Thymus (tissue), 11 donors: ENCODE results near the gene TCEA3. TPM values are rescaled to one million over a fixed set of nuclear protein-coding genes. Genes with fewer than 3 reads are reported as not detected.
"Not testable (repeated sequence)": the region's sequence is repeated elsewhere in the genome, so short reads cannot be mapped to it uniquely, and the experiment has no call there.

ENCODE experiments used
- DNase-seq, 9 donors: peaks; one replicate each; pipeline ENCODE4 v3.0.0-alpha.2; 2013; ENCODE audit warnings: low spot score in 9 of 9, low read depth in 6 of 9, missing footprints in 1 of 9
- H3K27ac ChIP-seq, 2 donors: one replicate each; pipeline ENCODE4 v1.5.1; 2013; ENCODE audit warnings: control low read depth in 1 of 2, low read depth in 1 of 2, low read length in 1 of 2, mild to moderate bottlenecking in 1 of 2, moderate library complexity in 1 of 2
- H3K27me3 ChIP-seq, 2 donors: one replicate each; pipeline ENCODE4 v1.5.1; 2013; ENCODE audit warnings: low read length in 1 of 2; ENCODE audit not compliant: control insufficient read depth in 2 of 2, insufficient read depth in 1 of 2
- H3K36me3 ChIP-seq, 2 donors: one replicate each; pipeline ENCODE4 v1.5.1; 2013; ENCODE audit warnings: low read length in 1 of 2, mild to moderate bottlenecking in 1 of 2, moderate library complexity in 1 of 2; ENCODE audit not compliant: control insufficient read depth in 2 of 2, insufficient read depth in 2 of 2
- H3K4me1 ChIP-seq, 2 donors: one replicate each; pipeline ENCODE4 v1.5.1; 2013; ENCODE audit warnings: low read length in 2 of 2; ENCODE audit not compliant: control insufficient read depth in 2 of 2, insufficient read depth in 2 of 2
- H3K4me3 ChIP-seq, 2 donors: one replicate each; pipeline ENCODE4 v1.5.1; 2013; ENCODE audit warnings: low read length in 2 of 2, control low read depth in 1 of 2, mild to moderate bottlenecking in 1 of 2
- H3K9me3 ChIP-seq, 2 donors: one replicate each; pipeline ENCODE4 v1.5.1; 2013; ENCODE audit warnings: low read length in 1 of 2, mild to moderate bottlenecking in 1 of 2; ENCODE audit not compliant: control insufficient read depth in 2 of 2, insufficient read depth in 1 of 2
- WGBS: extraction: QIAGEN DNeasy Blood & Tissue Kit; methylation state at CpG from one replicate; pipeline ENCODE4 v1.1.7; 2013; 5-methylcytosine and 5-hydroxymethylcytosine counted together
- polyA plus RNA-seq: library from polyadenylated mRNA; stranded (reverse); fragments of 200-250 nt; gene quantifications from one replicate; pipeline ENCODE4 v1.2.3, GENCODE V29; 2013
- total RNA-seq: library from RNA; stranded (reverse); fragments of 120-200 nt; gene quantifications from one replicate; pipeline ENCODE4 v1.2.4, GENCODE V29; 2013
- donor health status: healthy.

Gene TCEA3
- total and polyA plus RNA-seq, 2 donors, result 3.0 to 5.5 TPM

DNA sequence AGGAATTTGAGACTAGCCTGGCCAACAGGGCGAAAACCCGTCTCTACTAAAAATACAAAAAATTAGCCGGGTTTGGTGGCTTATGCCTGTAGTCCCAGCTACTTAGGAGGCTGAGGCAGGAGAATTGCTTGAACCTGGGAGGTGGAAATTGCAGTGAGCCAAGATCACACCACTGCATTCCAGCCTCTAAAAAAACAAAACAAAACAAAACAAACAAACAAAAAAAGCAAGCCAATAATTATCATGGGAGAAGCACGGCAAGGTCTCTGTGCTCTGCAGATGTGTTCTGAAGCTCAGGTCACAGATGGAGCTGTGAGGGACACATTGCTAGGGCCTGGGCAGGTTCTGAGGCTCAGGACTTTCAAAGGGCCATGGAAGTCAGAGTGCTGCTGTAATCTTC lies 44.3 kb downstream of the TCEA3 start:
- H3K27ac ChIP-seq, DNase-seq, H3K36me3 ChIP-seq, H3K4me1 ChIP-seq, H3K27me3 ChIP-seq, H3K9me3 ChIP-seq, H3K4me3 ChIP-seq: not testable (repeated sequence)
- 84% methylated on average over 4 of the region's 4 CpGs for WGBS

DNA sequence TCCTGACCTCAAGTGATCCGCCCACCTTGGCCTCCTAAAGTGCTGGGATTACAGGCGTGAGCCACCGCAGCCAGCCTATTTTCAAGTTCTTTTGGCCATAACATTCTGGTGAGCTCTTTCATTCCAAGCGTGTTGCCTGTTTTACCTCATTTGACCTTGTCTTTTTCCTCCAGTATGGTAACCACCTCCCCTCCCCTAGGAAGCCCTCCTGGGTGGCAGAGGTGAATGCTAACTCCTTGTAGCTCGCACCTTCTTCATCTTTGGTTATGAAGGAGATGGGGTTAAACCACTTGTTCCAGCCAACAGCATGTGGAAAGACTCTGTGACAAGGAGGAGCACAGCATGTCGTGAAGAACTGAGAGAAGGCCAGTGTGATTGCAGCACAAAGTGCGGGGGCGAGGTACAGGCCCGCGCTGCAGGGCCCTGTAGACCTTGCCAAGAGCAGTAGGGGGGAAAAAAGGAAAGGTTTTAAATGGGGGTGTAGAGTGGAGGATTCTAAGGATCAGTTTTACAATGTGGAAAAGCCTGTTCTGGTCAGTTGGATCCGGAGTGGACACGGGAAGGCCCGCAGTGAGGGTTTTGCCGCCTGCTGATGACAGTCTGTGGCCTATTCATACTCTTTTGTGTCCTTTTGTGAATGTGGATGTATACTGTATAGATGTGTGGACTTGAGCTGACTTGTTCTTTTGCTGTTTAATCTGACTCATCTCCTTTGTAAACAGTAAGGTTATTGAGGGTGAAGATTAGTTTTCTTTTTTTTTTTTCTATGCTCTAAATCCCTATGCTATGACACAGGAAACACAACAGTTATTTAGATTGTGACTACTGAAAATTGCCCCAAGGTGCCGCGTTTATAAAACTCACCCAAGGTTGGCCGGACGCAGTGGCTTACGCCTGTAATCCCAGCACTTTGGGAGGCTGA lies 47.4 kb downstream of the TCEA3 start:
- Histone ChIP-seq H3K9me3 (no peaks in the 10 kb centered on the region), H3K36me3 (no peaks in the 10 kb centered on the region), H3K27me3 (no peaks in the 10 kb centered on the region), H3K4me1 (no peaks in the 10 kb centered on the region), H3K27ac (peak overlapping the region in 1 of 2 donors; percentile 40), H3K4me3 (no peak overlapping the region)
- WGBS, result 95% methylated on average over 19 of the region's 19 CpGs
- DNase-seq, result no peak

DNA sequence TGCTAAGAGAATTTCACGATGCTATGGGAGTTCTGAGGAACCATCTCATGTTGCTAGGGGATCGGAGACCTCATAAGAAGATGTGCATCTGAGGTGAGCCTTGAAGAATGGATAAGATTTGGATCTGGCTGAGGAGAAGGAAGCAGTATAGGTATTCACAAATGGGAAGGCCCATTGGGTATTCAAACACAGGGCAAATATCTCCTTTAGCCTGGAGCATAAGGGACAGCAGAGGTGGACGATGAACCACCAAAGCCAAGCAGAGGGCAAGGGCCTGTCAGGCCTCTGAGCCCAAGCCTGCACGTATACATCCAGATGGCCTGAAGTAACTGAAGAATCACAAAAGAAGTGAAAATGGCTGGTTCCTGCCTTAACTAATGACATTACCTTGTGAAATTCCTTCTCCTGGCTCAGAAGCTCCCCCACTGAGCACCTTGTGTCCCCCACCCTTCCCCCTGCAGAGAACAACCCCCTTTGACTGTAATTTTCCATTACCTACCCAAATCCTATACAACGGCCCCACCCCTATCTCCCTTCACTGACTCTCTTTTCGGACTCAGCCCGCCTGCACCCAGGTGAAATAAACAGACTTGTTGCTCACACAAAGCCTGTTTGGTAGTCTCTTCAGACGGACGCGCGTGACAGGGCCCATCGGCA lies 50.3 kb downstream of the TCEA3 start:
- DNase-seq, result not testable (repeated sequence)
- 91% methylated on average over 12 of the region's 12 CpGs for WGBS
- peaks cover 6 to 22% of the 10 kb centered on the region in 2 donors for H3K4me1 ChIP-seq

DNA sequence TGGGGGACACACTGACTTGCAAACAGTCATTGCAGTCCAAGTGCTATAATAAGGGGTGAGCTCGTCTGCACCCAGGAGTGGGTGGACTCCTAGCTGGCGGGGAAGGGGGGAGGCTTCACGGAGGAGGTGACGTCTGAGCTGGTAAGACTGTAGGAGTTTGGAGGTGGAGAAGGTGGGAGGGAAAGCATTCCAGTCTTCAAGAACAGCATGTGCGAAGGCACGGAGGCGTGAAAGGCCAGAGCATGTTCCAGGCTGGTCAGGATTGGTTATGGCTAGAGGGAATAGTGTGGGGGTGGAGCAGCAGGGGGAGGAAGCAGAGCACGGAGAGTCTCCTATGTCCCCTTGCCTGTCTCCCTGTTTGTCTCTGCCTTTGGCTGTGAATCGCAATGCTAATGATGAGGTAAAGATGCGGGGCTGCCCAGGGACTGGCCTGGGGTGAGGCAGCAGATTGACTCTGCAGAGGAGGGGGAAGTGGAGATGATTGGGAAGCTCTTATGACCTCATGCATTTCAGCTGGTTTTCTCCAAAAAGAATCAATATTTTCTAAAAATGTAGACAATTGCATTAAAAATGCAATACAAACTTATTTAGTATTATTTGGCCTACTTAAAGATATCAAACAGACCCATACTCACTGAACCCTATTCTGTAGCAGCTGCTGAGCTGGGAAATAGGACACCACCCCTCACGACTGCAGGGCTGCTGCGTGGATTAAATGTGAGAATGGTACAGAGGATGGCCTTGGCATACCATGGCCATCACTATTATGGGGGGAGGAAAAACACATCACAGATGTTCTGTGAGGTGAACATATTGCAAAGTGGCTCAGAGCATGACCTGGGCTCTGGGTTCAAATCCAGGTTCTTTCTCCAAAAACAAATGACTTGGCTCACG lies 52.3 kb downstream of the TCEA3 start:
- 92% methylated on average over 13 of the region's 13 CpGs for WGBS
- peaks cover 8 to 30% of the 10 kb centered on the region in 2 donors for H3K4me1 ChIP-seq
- peak overlapping the region in 1 of 2 donors; percentile 68 for H3K27ac ChIP-seq

More for the DNA sequence above, 50.3 kb downstream of the TCEA3 start:
- H3K27me3 ChIP-seq, H3K9me3 ChIP-seq, H3K27ac ChIP-seq, H3K4me3 ChIP-seq, H3K36me3 ChIP-seq: not testable (repeated sequence)

DNA sequence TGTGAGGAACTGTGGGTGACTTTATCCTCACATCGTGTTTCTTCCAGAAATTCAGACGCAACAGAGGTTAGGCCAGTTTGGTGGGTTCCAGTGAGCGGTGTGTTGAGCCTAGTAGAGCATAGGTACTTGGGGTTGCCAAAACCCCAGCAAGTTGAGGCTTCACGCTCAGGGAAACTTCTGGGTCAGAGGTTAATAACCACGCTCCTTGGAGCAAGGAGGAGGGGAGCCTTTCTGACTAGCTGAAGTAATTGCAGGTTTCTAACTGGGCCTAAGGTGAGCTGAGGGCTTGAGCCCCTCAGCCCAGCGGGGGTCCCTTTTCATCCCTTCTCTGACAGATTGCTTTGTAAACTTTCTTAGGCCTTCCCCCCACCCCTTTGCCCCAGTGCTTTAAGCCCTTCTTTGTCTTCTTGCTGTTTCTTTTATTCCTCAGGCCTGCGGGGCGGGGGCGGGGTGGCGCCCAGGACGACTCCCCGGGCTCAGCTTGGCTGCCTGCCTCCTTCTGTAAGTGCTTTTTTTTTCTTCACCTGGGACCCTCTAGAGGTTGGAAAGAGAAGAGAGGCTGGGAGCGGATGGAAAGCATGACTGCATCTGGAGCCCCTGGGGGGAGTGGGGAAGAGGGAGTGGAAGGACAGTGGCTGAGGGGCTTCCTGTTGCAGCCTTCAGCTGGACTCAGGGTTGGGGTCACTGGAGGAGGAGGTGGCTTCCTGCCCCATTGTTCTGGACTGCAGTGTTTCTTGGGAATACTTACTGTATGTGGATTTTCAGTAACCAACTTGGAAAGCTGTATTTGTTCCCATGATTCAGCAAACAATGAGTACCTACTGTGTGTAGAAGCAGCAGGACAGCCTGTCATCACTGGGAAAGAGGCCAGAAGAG lies 53.6 kb downstream of the TCEA3 start:
- Histone ChIP-seq H3K9me3 (peaks cover 0 to 3% of the 10 kb centered on the region in 2 donors), H3K27ac (peak overlapping the region; percentile 50 to 62), H3K27me3 (no peaks in the 10 kb centered on the region), H3K4me1 (peaks cover 13 to 31% of the 10 kb centered on the region in 2 donors), H3K36me3 (peaks cover 0 to 4% of the 10 kb centered on the region in 2 donors), H3K4me3 (no peak overlapping the region)
- WGBS, result 65% methylated on average over 13 of the region's 13 CpGs
- no peak for DNase-seq

More for the DNA sequence above, 52.3 kb downstream of the TCEA3 start:
- no peaks in the 10 kb centered on the region for H3K27me3 ChIP-seq
- no peaks in the 10 kb centered on the region for H3K36me3 ChIP-seq
- no peak for DNase-seq
- peaks cover 0 to 2% of the 10 kb centered on the region in 2 donors for H3K9me3 ChIP-seq
- H3K4me3 ChIP-seq, result no peak overlapping the region

DNA sequence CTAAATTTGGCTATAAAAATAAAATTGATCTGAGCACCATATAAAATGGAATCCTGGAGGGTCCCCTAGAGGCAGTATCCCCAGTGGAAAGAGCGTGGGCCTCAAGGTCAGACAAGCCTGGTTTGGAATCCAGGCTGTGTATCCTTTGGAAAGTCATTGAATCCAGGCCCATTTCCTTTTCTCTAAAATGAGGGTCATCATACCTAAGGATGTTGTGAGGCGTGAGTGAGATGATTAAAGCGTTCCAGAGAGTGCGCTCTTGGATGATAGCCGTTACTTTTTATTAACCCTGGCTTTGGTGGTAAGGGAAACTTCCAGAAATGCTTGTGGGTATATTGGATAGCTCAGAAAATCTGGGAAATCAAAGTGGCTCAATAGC lies 54.2 kb downstream of the TCEA3 start:
- Histone ChIP-seq H3K4me1 (peaks cover 13 to 31% of the 10 kb centered on the region in 2 donors), H3K27me3 (no peaks in the 10 kb centered on the region), H3K9me3 (peaks cover 0 to 7% of the 10 kb centered on the region in 2 donors), H3K27ac (peak overlapping the region in 1 of 2 donors; percentile 100), H3K4me3 (no peak overlapping the region), H3K36me3 (peaks cover 0 to 4% of the 10 kb centered on the region in 2 donors)
- no peak for DNase-seq
- WGBS, result 94% methylated on average over 5 of the region's 5 CpGs

DNA sequence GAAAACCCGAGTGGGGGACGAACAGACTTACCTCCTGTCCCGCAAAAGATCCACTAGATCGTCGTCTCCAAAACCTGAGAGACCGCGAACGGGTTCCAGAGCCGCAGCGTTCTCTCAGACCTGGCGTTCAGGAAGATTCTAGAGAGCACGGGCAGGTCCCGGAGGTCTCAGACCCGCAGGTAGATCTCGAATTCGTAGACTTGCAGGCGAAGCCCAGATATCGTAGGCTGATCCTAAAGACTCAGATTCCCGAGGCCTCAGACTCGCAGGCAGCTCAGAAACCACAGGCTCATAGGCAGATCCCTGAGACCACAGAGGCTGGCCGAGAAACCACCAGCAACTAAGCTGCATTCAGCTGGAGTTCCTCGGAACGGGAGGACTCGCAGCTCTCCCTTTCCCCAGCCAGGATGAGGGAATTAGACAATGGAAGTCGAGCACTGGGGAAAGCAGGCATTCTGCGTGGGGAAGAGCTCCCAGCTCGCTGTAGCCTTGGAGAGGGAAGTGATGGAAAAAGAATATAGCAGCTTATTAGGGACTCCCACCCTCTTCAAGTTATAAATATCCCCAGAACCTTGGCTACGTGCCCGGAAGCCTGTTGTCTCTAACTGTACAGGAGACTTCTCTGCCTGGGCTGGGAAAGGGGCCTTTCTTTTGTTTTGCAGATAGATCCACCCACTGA lies 55.1 kb downstream of the TCEA3 start, which contains the start of gene ZNF436:
Gene ZNF436 (minus strand): TSS at position 502 of the 679 bp plus-strand sequence. CDS start 1,831 bp downstream, outside the sequence.
- peaks cover 13 to 31% of the 10 kb centered on the region in 2 donors for H3K4me1 ChIP-seq
- under 1% methylated on average over 29 of the region's 29 CpGs for WGBS

More for the DNA sequence above, 55.1 kb downstream of the TCEA3 start, which contains the start of gene ZNF436:
- peak within 1 kb of the TSS; percentile 94 to 100 for H3K27ac ChIP-seq
- peaks cover 0 to 13% of the 10 kb centered on the region in 2 donors for H3K9me3 ChIP-seq
- DNase-seq, result peak in 8 of 9 donors; percentile 24 to 66 (median 32)
- H3K27me3 ChIP-seq, result no peaks in the 10 kb centered on the region
- H3K36me3 ChIP-seq, result peaks cover 0 to 8% of the 10 kb centered on the region in 2 donors
- H3K4me3 ChIP-seq, result peak within 1 kb of the TSS; percentile 64 to 95
